IMR-90 (cell line): ENCODE results near the gene WNT7B. TPM values are rescaled to one million over a fixed set of nuclear protein-coding genes. Genes with fewer than 3 reads are reported as not detected.

Experiments used
- ATAC-seq: fragments of 200-7000 bp; cut with Tn5 transposase; 2 replicates; pipeline ENCODE4 v1.9.1; 2020; ENCODE audit warnings: low read depth, mild to moderate bottlenecking, moderate library complexity
- BruUV-seq: library from RNA; stranded (reverse); fragments of 400-500 nt; replicated peaks from 2 replicates; lab custom pipeline; 2021; lab: Mats Ljungman, UMichigan
- CTCF ChIA-PET: fragments of 300-600 bp; formaldehyde crosslinking; extraction: SDS; loops from one replicate; lab custom pipeline; 2021; ENCODE audit warnings: antibody characterized with exemption; lab: Yijun Ruan, JAX
- POLR2A ChIA-PET: fragments of 300-600 bp; sonication (Branson Sonifier 250); formaldehyde crosslinking; loops from one replicate; lab custom pipeline; 2022; ENCODE audit warnings: antibody characterized with exemption; ENCODE audit not compliant: unreplicated experiment; lab: Charles Lee
- DNase-seq: peaks from one replicate; pipeline ENCODE4 v3.0.0; 2013
- H2AFZ ChIP-seq: replicated peaks from 2 replicates; pipeline ENCODE3; 2013; ENCODE audit warnings: low read length, mild to moderate bottlenecking; ENCODE audit not compliant: poor library complexity
- H2AK5ac ChIP-seq: 2 replicates; pipeline ENCODE4 v1.6.1; 2013; ENCODE audit warnings: low read depth, low read length, inconsistent platforms
- H2AK9ac ChIP-seq: replicated peaks from 2 replicates; pipeline ENCODE3; 2013; ENCODE audit warnings: mild to moderate bottlenecking, low read depth, low read length, moderate library complexity; ENCODE audit not compliant: poor library complexity
- H2BK120ac ChIP-seq: 2 replicates; pipeline ENCODE4 v1.6.1; 2013; ENCODE audit warnings: low read depth, low read length, inconsistent platforms
- H2BK15ac ChIP-seq: 3 replicates; pipeline ENCODE4 v1.6.1; 2013; ENCODE audit warnings: low read depth, low read length, inconsistent platforms
- H2BK20ac ChIP-seq: 2 replicates; pipeline ENCODE4 v1.6.1; 2013; ENCODE audit warnings: low read depth, mild to moderate bottlenecking, inconsistent platforms, low read length, moderate library complexity
- H2BK5ac ChIP-seq: 2 replicates; pipeline ENCODE4 v1.6.1; 2013; ENCODE audit warnings: mild to moderate bottlenecking, low read depth, low read length, inconsistent platforms; ENCODE audit not compliant: poor library complexity, severe bottlenecking
- H3K14ac ChIP-seq: replicated peaks from 2 replicates; pipeline ENCODE4 v1.6.1; 2013; ENCODE audit warnings: low read depth, low read length, inconsistent platforms
- H3K18ac ChIP-seq: 2 replicates; pipeline ENCODE4 v1.6.1; 2013; ENCODE audit warnings: low read depth, low read length, control low read depth
- H3K23ac ChIP-seq: 2 replicates; pipeline ENCODE4 v1.6.1; 2013; ENCODE audit warnings: low read depth, low read length, inconsistent platforms
- H3K27ac ChIP-seq: 2 replicates; pipeline ENCODE4 v1.5.1; 2013; ENCODE audit warnings: mild to moderate bottlenecking, control low read depth, low read length; ENCODE audit not compliant: insufficient read depth
- H3K27me3 ChIP-seq: 2 replicates; pipeline ENCODE4 v1.6.1; 2013; ENCODE audit warnings: low read length; ENCODE audit not compliant: control insufficient read depth, insufficient read depth
- H3K36me3 ChIP-seq: 2 replicates; pipeline ENCODE4 v1.6.1; 2013; ENCODE audit warnings: low read length, mixed read lengths; ENCODE audit not compliant: control insufficient read depth, insufficient read depth
- H3K4ac ChIP-seq: 2 replicates; pipeline ENCODE4 v1.6.1; 2013; ENCODE audit warnings: low read depth, low read length, inconsistent platforms
- H3K4me1 ChIP-seq: 2 replicates; pipeline ENCODE4 v1.6.1; 2013; ENCODE audit warnings: low read length, mixed read lengths; ENCODE audit not compliant: control insufficient read depth, insufficient read depth
- H3K4me2 ChIP-seq: 2 replicates; pipeline ENCODE4 v1.6.1; 2013; ENCODE audit warnings: low read depth, mild to moderate bottlenecking, control low read depth, low read length, moderate library complexity
- H3K4me3 ChIP-seq: 2 replicates; pipeline ENCODE4 v1.5.1; 2013; ENCODE audit warnings: low read depth, mild to moderate bottlenecking, control low read depth, low read length, moderate library complexity; ENCODE audit not compliant: insufficient read depth
- H3K56ac ChIP-seq: 2 replicates; pipeline ENCODE4 v1.6.1; 2013; ENCODE audit warnings: low read length, inconsistent platforms; ENCODE audit not compliant: insufficient read depth; ENCODE audit errors: extremely low read depth
- H3K79me1 ChIP-seq, 2 experiments: 2 replicates each; pipeline ENCODE4 v1.6.1; 2013; ENCODE audit warnings: low read length in 2 of 2, inconsistent platforms in 1 of 2, low read depth in 1 of 2
- H3K9ac ChIP-seq: 2 replicates; pipeline ENCODE4 v1.6.1; 2013; ENCODE audit warnings: low read depth, low read length, control low read depth
- H3K9me1 ChIP-seq: 2 replicates; pipeline ENCODE4 v1.6.1; 2013; ENCODE audit warnings: low read length, inconsistent platforms; ENCODE audit not compliant: insufficient read depth
- H3K9me3 ChIP-seq: 2 replicates; pipeline ENCODE4 v1.6.1; 2013; ENCODE audit warnings: low read length; ENCODE audit not compliant: control insufficient read depth, insufficient read depth
- H4K20me1 ChIP-seq: 2 replicates; pipeline ENCODE4 v1.6.1; 2013; ENCODE audit warnings: low read length, inconsistent platforms; ENCODE audit not compliant: insufficient read depth
- H4K5ac ChIP-seq: 2 replicates; pipeline ENCODE4 v1.6.1; 2013; ENCODE audit warnings: mild to moderate bottlenecking, low read depth, low read length, control low read depth
- H4K8ac ChIP-seq, 2 experiments: 2 replicates each; pipeline ENCODE4 v1.6.1; 2013; ENCODE audit warnings: low read depth in 2 of 2, low read length in 2 of 2, control low read depth in 1 of 2, inconsistent platforms in 1 of 2
- H4K91ac ChIP-seq: 2 replicates; pipeline ENCODE4 v1.6.1; 2013; ENCODE audit warnings: low read depth, low read length, inconsistent platforms; ENCODE audit not compliant: insufficient read depth
- BHLHE40 ChIP-seq: fragments of 150-350 bp; IDR thresholded peaks from 2 replicates; pipeline ENCODE4 v1.6.1; 2016; ENCODE audit warnings: mild to moderate bottlenecking, low read depth, low read length
- CEBPB ChIP-seq: IDR thresholded peaks from 2 replicates; pipeline ENCODE4 v1.6.1; 2012; ENCODE audit warnings: low read depth, low read length, improper control_type of control experiment
- CTCF ChIP-seq: conservative IDR thresholded peaks from 2 replicates; pipeline ENCODE4 v1.5.1; 2012; ENCODE audit warnings: mild to moderate bottlenecking, low read depth, low read length, improper control_type of control experiment
- FOS ChIP-seq: fragments of 150-350 bp; IDR thresholded peaks from 2 replicates; pipeline ENCODE4 v1.6.1; 2016; ENCODE audit warnings: low read depth, low read length
- MAZ ChIP-seq: IDR thresholded peaks from 2 replicates; pipeline ENCODE4 v1.6.1; 2012; ENCODE audit warnings: low read depth, mild to moderate bottlenecking, low read length, improper control_type of control experiment, moderate library complexity, borderline replicate concordance
- MXI1 ChIP-seq: IDR thresholded peaks from 2 replicates; pipeline ENCODE4 v1.6.1; 2012; ENCODE audit warnings: low read depth, mild to moderate bottlenecking, low read length, moderate library complexity, borderline replicate concordance
- NFE2L2 ChIP-seq: fragments of 150-350 bp; IDR thresholded peaks from 2 replicates; pipeline ENCODE4 v1.6.1; 2016; ENCODE audit warnings: low read depth, mild to moderate bottlenecking, low read length
- RCOR1 ChIP-seq: IDR thresholded peaks from 2 replicates; pipeline ENCODE4 v1.6.1; 2012; ENCODE audit warnings: mild to moderate bottlenecking, low read length, improper control_type of control experiment; ENCODE audit not compliant: insufficient replicate concordance
- RFX5 ChIP-seq: IDR thresholded peaks from 2 replicates; pipeline ENCODE4 v1.8.0; 2012; ENCODE audit warnings: low read depth, mild to moderate bottlenecking, low read length, moderate library complexity
- USF2 ChIP-seq: fragments of 150-350 bp; IDR thresholded peaks from 2 replicates; pipeline ENCODE4 v1.6.1; 2017; ENCODE audit warnings: mild to moderate bottlenecking, antibody characterized with exemption, low read length, low read depth
- WGBS, 2 experiments: methylation state at CpG; one replicate each; pipeline versions ENCODE4 v1.1.5 to v1.1.7; 2013; ENCODE audit warnings: missing lambda C conversion rate in 2 of 2; ENCODE audit not compliant: insufficient read length in 1 of 2; ENCODE audit errors: extremely low coverage in 2 of 2; 5-methylcytosine and 5-hydroxymethylcytosine counted together
- dilution Hi-C: fragments of 300-500 bp; cut with HindIII; formaldehyde crosslinking; loops from one replicate; pipeline ENCODE4 v1.14.3; 2018; ENCODE audit warnings: low sequenced_read_pairs; ENCODE audit not compliant: unreplicated experiment
- in situ Hi-C: fragments of 300-500 bp; cut with MboI; formaldehyde crosslinking; loops from 3 replicates; pipeline ENCODE4 v1.14.3; 2019; ENCODE audit warnings: low sequenced_read_pairs, inconsistent platforms, mixed read lengths
- intact Hi-C: fragments of 100-400 bp; cut with micrococcal nuclease; formaldehyde crosslinking; loops from 2 replicates; pipeline ENCODE4 v1.10.0; 2022
- polyA plus RNA-seq, 3 experiments: library from polyadenylated mRNA; depleted of rRNA; stranded (reverse); fragments of >200 nt; gene quantifications; 2 replicates each; pipeline ENCODE4 v1.2.3, GENCODE V29; 2012; ENCODE audit warnings: low replicate concordance in 1 of 3
- total RNA-seq: library from RNA; depleted of rRNA; stranded (reverse); fragments of >200 nt; gene quantifications from 2 replicates; pipeline ENCODE4 v1.2.3, GENCODE V29; 2012

Gene WNT7B
- total and polyA plus RNA-seq, 2 of the 4 experiments (the other 2 are of a cell fraction) = under 0.01 to 0.15 TPM

- ChIA-PET POLR2A (no interaction called here), CTCF (interaction anchor here (0.8 to 2.3 kb wide), 12 partner anchors 9 to 306 kb away, joined by 3 to 24 read pairs (median 6); no protein-coding TSS in a partner anchor)
- peak overlapping the region; percentile 59 to 91 for H4K8ac ChIP-seq
- H2AFZ ChIP-seq = peak overlapping the region; percentile 93
- dilution Hi-C loops = no loop called here
- H3K27me3 ChIP-seq = no peaks in the 10 kb centered on the region
- ATAC-seq = peak; percentile 30
- DNase-seq = peak; percentile 72
- peak overlapping the region; percentile 48; the same call in 1 of the 2 replicates for H3K18ac ChIP-seq
- peaks cover 30% of the 10 kb centered on the region for H3K4me1 ChIP-seq
- in situ Hi-C loops = loop anchor here (5.0 kb wide), 1 partner anchor 110 kb away; no protein-coding TSS in a partner anchor
- H4K91ac ChIP-seq = peak overlapping the region; percentile 87
- intact Hi-C loops = no loop called here
- H4K5ac ChIP-seq = peak overlapping the region; percentile 75
- H3K36me3 ChIP-seq = no peaks in the 10 kb centered on the region
- peak overlapping the region; percentile 43; the same call in 1 of the 2 replicates for H3K4me2 ChIP-seq
- H3K4me3 ChIP-seq = no peak overlapping the region
- H3K14ac ChIP-seq = peak overlapping the region; percentile 85
- TF ChIP-seq CEBPB (no peak), NFE2L2 (no peak), MXI1 (peak; percentile 52; the same call in 1 of the 2 replicates), RFX5 (no peak), RCOR1 (no peak), BHLHE40 (no peak), MAZ (no peak; the same call in 1 of the 2 replicates), USF2 (no peak), FOS (0 out of 2 replicates have a peak, but pooled peaks have one; percentile 33), CTCF (no peak)
- H4K20me1 ChIP-seq = no peaks in the 10 kb centered on the region
- peak overlapping the region; percentile 48; the same call in 1 of the 2 replicates for H3K9ac ChIP-seq
- H2BK120ac ChIP-seq = peak overlapping the region; percentile 93
- no peak overlapping the region for H3K23ac ChIP-seq
- H3K4ac ChIP-seq = peak overlapping the region; percentile 85
- H2AK9ac ChIP-seq = peak overlapping the region; percentile 99
- no TSS peak for BruUV-seq
- H3K56ac ChIP-seq = peak overlapping the region; percentile 23; the same call in 1 of the 2 replicates
- peak overlapping the region; percentile 67 for H3K27ac ChIP-seq
- H3K9me3 ChIP-seq = peaks cover 5% of the 10 kb centered on the region
- H3K9me1 ChIP-seq = peaks cover 13% of the 10 kb centered on the region
- peak overlapping the region; percentile 54 for H2BK20ac ChIP-seq
- peak overlapping the region; percentile 88 for H2AK5ac ChIP-seq
- H3K79me1 ChIP-seq = peaks cover 0 to 8% of the 10 kb centered on the region in 2 experiments; a peak in 1 of 4 replicates
- peak overlapping the region; percentile 87 for H2BK5ac ChIP-seq
- no peak overlapping the region; the same call in 2 of the 3 replicates for H2BK15ac ChIP-seq
- 81% methylated on average over 15 of the region's 36 CpGs; no CpG with 5 or more reads in 1 of the 2 experiments for WGBS, 2 experiments
These were observed 30.3 kb upstream of the WNT7B start for GRCh38 chr22:46007003-46007847.
